Psoas muscle (tissue), 8 donors: Measurements from ENCODE around the gene ABHD1. TPM values are rescaled to one million over a fixed set of nuclear protein-coding genes. Genes with fewer than 3 reads are reported as not detected.

Source experiments
- ATAC-seq, 4 donors: fragments of 200-7000 bp; cut with Tn5 transposase; one replicate each; pipeline ENCODE4 v1.9.1; 2020; ENCODE audit warnings: moderate library complexity in 3 of 4, mild to moderate bottlenecking in 2 of 4
- DNase-seq, 2 donors: peaks; one replicate each; pipeline ENCODE4 v3.0.0-alpha.2; 2020
- H3K27ac ChIP-seq: fragments of 200-600 bp; one replicate; pipeline ENCODE4 v1.8.0; 2022
- H3K27me3 ChIP-seq, 3 donors: fragments of 200-600 bp in 1 of 3; one replicate each; pipeline versions ENCODE4 v1.6.1 to v1.8.0; 2013 to 2022; ENCODE audit warnings: low read length in 2 of 3, mild to moderate bottlenecking in 2 of 3, moderate library complexity in 1 of 3; ENCODE audit not compliant: insufficient read depth in 3 of 3
- H3K36me3 ChIP-seq, 2 donors: fragments of 200-600 bp in 1 of 2; one replicate each; pipeline versions ENCODE4 v1.6.1 to v1.8.0; 2013 to 2022; ENCODE audit warnings: low read depth in 1 of 2, mild to moderate bottlenecking in 1 of 2, moderate library complexity in 1 of 2; ENCODE audit not compliant: insufficient read depth in 1 of 2
- H3K4me1 ChIP-seq: fragments of 200-600 bp; one replicate; pipeline ENCODE4 v1.8.0; 2022
- H3K4me3 ChIP-seq: fragments of 200-600 bp; one replicate; pipeline ENCODE4 v1.8.0; 2022; ENCODE audit warnings: mild to moderate bottlenecking
- H3K9me3 ChIP-seq: fragments of 200-600 bp; one replicate; pipeline ENCODE4 v1.8.0; 2022
- CTCF ChIP-seq: fragments of 200-600 bp; IDR thresholded peaks from one replicate; pipeline ENCODE4 v1.8.0; 2022; ENCODE audit warnings: antibody characterized with exemption
- WGBS, 3 donors: extraction: QIAGEN DNeasy Blood & Tissue Kit; methylation state at CpG; one replicate each; pipeline versions ENCODE4 v1.1.6 to v1.1.7; 2013; 5-methylcytosine and 5-hydroxymethylcytosine counted together
- intact Hi-C, 2 donors: fragments of 100-400 bp; cut with DNase I; formaldehyde crosslinking; loops; one replicate each; pipeline versions ENCODE4 v1.11.0 to v1.14.2; 2022
- polyA plus RNA-seq, 3 donors: library from polyadenylated mRNA; stranded (reverse); fragments of 200-250 nt; gene quantifications; one replicate each; pipeline ENCODE4 v1.2.3, GENCODE V29; 2013
- total RNA-seq, 4 donors: library from RNA; stranded (reverse); fragmentation: NEBNext Ultra II Directional in 2 of 4; extraction: Animal tissue kit (Norgen Biotek cat#: 25700) in 2 of 4; gene quantifications; one replicate each; pipeline versions ENCODE4 v1.2.1 to v1.2.4, GENCODE V29; 2021 to 2023
- donor health status: healthy with polysubstance abuse.
- donor health status: DM: no; HTN: no; CAD: no; lungs with moderate emphysema.
- donor health status: Bipolar disorder and iron deficiency.
- donor health status: healthy.
- donor health status: DM: yes; HTN: yes; CAD: no.
- donor health status: DM: no; HTN: no; CAD: no.
- donor health status: DM: no; HTN: no; CAD: no.
- donor health status: DM: yes; HTN: yes; CAD: no.

The ABHD1 gene
- total and polyA plus RNA-seq, 7 donors = 1.4 to 4.5 (median 3.8) TPM

DNA sequence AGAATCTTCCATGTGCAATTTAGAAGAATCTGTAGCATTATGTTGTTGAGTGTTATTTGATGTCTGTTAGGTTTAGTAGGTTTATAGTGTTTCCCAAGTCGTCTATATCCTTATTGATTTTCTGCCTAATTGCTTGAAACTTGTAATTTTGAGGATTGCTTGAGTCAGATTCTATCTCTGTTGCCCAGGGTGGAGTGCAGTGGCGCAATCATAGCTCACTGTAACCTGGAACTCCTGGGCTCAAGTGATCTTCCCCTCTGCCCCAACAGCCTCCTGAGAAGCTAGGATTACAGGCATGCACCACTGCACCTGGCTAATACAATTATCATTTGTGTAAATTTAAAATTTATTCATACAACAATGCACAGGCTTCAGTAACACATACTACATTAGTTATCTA is 22.1 kb downstream of the ABHD1 start:
- Histone ChIP-seq H3K27ac (no peak overlapping the region), H3K4me1 (no peaks in the 10 kb centered on the region), H3K36me3 (no peaks in the 10 kb centered on the region), H3K4me3 (no peak overlapping the region), H3K9me3 (no peaks in the 10 kb centered on the region), H3K27me3 (no peaks in the 10 kb centered on the region)
- ATAC-seq (no peak), DNase-seq (no peak)
- WGBS, 3 donors = 73 to 81% (median 80%) methylated on average over 2 of the region's 2 CpGs
- intact Hi-C loops = no loop called here
- TF ChIP-seq CTCF = no peak

DNA sequence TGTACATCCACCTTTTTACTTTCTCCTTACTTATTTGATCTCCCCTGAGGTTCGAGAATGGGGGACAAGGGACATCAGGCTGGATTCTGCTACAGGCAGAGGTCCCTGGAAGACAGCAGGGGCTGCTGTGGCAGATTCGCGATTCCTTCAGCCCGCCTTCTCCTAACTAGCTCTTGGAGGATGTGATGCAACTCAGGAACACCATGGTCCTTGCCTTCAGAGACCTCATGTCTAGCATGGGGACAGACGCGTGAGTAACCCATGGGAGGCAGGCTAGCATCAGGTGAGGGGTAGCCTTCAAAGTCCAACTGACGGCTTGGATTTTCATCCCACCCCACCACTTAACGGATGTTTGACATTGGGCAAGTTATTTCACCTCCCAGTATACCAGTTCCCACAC is 24.3 kb downstream of the ABHD1 start:
- H3K4me1 ChIP-seq = no peaks in the 10 kb centered on the region
- H3K36me3 ChIP-seq = no peaks in the 10 kb centered on the region
- no peaks in the 10 kb centered on the region for H3K27me3 ChIP-seq
- WGBS, 3 donors = 91 to 94% (median 94%) methylated on average over 8 of the region's 8 CpGs
- no peak overlapping the region for H3K27ac ChIP-seq
- H3K4me3 ChIP-seq = no peak overlapping the region
- intact Hi-C loops = no loop called here
- ATAC-seq (no peak), DNase-seq (no peak)
- no peaks in the 10 kb centered on the region for H3K9me3 ChIP-seq
- TF ChIP-seq CTCF = no peak

- Histone ChIP-seq H3K4me1 (no peaks in the 10 kb centered on the region), H3K4me3 (no peak within 1 kb of the TSS), H3K27me3 (no peaks in the 10 kb centered on the region), H3K36me3 (no peaks in the 10 kb centered on the region), H3K9me3 (no peaks in the 10 kb centered on the region), H3K27ac (no peak within 1 kb of the TSS)
- ATAC-seq = peak in 3 of 4 donors; percentile 39 to 79 (median 72)
- WGBS, 3 donors = 32 to 34% (median 34%) methylated on average over 12 of the region's 12 CpGs
- no peak for DNase-seq
- intact Hi-C loops = no loop called here
- no peak for TF ChIP-seq CTCF
These were observed 25.3 kb downstream of the ABHD1 start, which contains the start of gene TCF23 for GRCh38 chr2:27148801-27149439. TCF23 (plus strand) TSS chr2:27149004; CDS start chr2:27149134, 130 bp downstream.

DNA sequence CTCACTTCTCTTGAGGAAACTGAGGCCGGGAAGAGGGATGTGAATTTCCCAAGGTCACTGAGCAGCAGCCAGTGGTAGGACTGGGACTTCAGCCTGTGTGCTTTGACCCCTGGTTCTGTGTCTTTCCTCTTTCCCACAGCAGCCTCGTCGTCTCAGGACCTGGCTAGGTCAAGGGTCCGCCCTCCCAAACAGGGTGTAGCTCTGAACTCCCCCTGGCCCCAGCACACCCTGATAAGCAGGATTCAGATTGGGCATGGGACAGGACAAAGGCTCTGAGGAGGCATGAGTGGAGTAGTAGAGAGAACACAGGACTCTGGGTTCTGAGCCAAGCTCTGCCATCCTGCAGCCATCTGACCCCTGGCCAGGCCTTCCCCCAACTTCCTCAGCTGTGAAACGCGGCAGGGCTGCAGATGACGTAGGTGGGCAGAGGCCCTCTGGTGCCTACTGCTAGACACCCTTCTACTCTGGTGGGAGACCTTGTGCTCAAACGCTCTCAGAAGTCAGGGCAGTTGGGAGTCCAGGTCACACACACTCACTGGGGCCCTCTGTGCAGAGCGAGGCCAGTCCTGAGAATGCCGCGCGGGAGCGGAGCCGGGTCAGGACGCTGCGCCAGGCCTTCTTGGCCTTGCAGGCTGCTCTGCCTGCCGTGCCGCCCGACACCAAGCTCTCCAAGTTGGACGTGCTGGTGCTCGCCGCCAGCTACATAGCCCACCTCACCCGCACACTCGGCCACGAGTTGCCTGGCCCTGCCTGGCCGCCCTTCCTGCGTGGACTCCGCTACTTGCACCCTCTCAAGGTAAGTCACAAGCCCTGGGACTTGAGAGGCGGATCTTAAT is 26.2 kb downstream of the ABHD1 start:
- ATAC-seq = peak in 1 of 4 donors; percentile 9
- no peak overlapping the region for H3K27ac ChIP-seq
- intact Hi-C loops = no loop called here
- H3K4me1 ChIP-seq = no peaks in the 10 kb centered on the region
- no peak for TF ChIP-seq CTCF
- H3K27me3 ChIP-seq = no peaks in the 10 kb centered on the region
- no peaks in the 10 kb centered on the region for H3K36me3 ChIP-seq
- WGBS, 3 donors = 85 to 87% (median 86%) methylated on average over 29 of the region's 29 CpGs
- no peak overlapping the region for H3K4me3 ChIP-seq
- no peak for DNase-seq
- no peaks in the 10 kb centered on the region for H3K9me3 ChIP-seq
